Nucleus accumbens (tissue), 56 donors: ENCODE data around the gene TASP1.
"Not testable (repeated sequence)": the region's sequence is repeated elsewhere in the genome, so short reads cannot be mapped to it uniquely, and the experiment has no call there.

ENCODE experiments used
- DNase-seq, 56 donors: peaks; one replicate each; lab custom pipeline; 2025; lab: John Stamatoyannopoulos, UW

The TASP1 gene

GRCh38 chr20:13510837-13511488, 127.8 kb downstream of the TASP1 start:
- no peak for DNase-seq

- no peak for DNase-seq
Observed at GRCh38 chr20:13507646-13508045, 131.1 kb downstream of the TASP1 start.

DNA sequence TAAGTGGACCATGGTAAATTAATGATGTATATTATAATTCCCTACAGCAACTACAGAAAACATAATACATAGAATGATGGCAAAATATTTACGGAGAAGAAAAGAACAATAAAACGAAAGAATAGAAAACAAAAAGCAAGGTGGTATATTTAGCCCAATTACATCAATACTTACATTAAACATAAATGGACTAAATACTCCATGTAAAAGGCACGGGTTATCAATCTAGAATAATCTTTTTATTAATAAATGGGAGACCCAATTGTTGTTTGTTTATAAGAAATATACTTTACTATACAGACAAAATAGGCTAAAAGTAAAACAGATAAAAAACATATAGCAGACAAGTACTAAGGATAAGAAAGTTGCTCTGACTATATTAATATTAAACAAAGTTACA, 137.2 kb downstream of the TASP1 start:
- DNase-seq, result no peak

GRCh38 chr20:13494019-13494418, 144.7 kb downstream of the TASP1 start:
- no peak for DNase-seq

DNA sequence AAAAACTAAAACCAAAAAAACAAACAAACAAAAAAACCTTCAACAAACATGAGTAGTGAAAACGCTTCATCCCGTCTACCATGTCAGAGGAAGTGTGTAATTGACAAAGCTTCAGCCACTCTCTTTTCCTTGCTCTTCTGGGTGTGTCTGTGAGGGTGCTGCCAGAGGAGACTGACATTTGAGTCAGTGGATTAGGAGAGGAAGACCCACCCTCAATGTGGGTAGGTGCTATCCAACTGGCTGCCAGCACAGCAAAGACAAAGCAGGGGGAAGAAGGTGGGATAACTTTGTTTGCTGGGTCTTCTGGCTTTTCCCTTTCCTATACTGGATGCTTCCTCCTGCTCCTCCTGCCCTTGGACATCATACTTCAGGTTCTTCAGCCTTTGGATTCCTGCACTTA, 145.6 kb downstream of the TASP1 start:
- DNase-seq, result no peak

DNA sequence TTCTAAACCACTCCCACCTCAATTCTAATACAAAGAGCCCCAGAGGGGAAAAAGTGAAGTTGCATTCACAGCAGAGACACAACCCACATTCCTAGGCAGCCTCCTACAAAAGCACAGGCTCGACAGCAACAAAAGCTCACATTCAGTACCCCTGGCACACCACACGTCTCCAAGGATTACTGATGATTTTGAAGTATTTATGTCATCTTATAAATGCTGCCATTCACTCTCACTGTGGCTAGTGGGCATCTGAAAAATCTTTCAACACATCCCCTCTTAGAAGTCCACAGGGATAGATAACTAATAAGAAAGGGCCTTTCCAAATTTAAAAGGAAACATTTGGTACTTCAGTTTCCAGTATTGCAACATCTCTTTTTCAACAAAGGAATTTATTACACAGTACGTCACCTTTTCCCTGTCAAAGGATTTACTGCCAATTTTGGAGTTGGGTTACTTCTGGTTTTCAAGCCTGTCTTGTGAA, 146.7 kb downstream of the TASP1 start:
- DNase-seq, result peak in 2 of 56 donors; percentile 0 to 1

DNA sequence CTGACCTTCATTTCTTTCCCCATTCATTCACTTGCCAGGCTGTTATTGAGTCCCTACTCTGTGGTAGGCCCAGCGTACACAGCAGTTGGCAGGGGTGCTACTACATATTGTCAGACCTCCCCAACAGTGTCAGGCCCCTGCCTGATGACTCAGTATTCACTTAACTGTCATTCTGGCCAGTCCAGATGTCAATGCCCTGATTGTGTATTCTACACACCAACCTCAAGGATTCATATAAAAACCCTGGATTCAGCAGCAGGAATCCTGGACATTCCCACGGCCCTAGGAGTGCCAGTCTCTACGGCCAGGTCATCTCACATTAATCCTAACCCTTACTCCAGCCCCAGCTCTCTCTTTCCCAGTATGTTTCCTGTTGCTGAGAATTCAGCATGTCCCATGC, 151.5 kb downstream of the TASP1 start:
- DNase-seq, result no peak

DNA sequence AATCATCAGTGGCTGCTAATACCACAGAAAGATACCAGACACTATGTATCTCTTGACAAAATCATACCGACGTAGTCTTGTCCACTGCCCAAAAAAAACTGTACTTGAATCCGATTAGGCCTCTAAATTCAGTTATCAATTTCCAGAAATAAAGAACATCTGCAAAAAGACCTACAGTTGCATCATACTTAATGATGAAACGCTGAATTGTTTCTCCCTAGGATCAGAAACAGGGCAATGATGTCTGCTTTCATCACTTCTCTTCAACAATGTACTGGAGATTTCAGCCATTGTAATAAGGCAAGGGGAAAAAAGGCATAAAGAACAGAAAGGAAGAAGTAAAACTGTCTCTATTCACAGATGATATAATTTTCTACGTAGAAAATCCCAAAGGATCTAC, 152.0 kb downstream of the TASP1 start:
- DNase-seq, result no peak

DNA sequence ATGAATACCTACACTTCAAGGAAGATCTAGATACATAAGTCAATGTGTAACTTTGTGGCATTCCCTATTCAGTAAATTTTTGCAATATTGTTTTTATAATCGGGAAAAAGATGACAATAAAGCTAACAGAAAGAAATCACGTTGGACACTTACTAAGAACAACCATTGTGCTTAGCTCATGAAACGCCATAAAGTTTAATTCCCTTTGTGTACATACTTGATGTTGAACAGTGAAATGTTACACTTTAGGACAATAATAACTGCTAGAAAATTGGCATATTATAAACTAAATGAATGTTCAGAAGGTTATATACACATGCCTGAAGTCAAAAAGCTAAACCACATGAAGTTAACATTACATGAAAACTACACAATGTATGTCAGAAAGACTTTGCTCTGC, 153.2 kb downstream of the TASP1 start:
- no peak for DNase-seq

GRCh38 chr20:13485019-13485418, 153.7 kb downstream of the TASP1 start:
- not testable (repeated sequence) for DNase-seq

DNA sequence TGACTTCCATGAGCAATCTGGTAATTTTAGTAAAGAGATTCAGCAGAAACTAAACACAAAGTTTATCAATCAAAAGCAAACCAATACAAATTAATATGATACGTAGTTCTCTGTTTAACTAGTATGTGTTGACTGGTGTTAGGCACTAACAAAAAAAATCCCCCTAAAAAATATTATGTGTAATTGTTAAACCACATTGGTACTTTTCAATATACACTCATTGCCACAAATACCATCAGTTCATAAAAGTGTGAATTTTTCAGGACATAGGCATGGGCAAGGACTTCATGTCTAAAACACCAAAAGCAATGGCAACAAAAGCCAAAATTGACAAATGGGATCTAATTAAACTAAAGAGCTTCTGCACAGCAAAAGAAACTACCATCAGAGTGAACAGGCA, 155.3 kb downstream of the TASP1 start:
- DNase-seq, result not testable (repeated sequence)

DNA sequence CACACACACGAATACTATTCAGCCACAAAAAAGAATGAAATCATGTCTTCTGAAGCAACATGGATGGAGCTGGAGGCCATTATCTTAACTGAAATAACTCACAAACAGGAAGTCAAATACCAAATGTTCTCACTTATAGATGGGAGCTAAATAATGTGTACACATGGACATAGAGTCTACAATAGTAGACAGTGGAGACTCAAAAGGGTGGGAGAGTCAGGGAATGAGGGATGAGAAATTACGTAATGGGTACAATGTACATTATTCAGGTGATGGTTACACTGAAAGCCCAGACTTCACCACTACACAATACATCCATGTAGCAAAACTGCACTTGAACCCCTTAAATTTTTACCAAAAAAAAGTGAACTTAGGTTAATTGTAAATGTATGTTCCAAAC, 160.4 kb downstream of the TASP1 start:
- no peak for DNase-seq

GRCh38 chr20:13474467-13474866, 164.3 kb downstream of the TASP1 start:
- DNase-seq, result no peak

- no peak for DNase-seq
Observed at GRCh38 chr20:13469262-13469661, 169.5 kb downstream of the TASP1 start.

DNA sequence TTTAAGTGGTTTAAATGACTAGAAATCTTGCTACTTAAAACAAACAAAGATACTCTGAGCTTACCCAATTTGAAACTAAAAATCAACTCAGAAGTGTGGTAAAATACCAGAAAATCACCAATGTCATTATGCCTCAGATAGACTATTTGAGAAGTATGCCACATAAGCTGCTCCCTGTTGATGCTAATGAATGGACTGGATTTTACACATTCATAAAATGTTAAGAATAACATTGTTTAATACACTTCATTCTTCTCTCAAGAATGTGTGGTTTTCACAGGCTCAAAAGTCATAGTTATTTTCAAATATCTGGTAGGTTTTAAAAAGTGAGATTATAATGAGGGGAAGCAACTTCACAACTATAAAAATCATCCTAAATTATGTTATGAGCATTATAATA, 170.6 kb downstream of the TASP1 start:
- no peak for DNase-seq

- no peak for DNase-seq
Observed at GRCh38 chr20:13464702-13465101, 174.0 kb downstream of the TASP1 start.

GRCh38 chr20:13461849-13462458, 176.8 kb downstream of the TASP1 start:
- DNase-seq, result no peak

GRCh38 chr20:13458860-13459451, 179.8 kb downstream of the TASP1 start:
- no peak for DNase-seq

DNA sequence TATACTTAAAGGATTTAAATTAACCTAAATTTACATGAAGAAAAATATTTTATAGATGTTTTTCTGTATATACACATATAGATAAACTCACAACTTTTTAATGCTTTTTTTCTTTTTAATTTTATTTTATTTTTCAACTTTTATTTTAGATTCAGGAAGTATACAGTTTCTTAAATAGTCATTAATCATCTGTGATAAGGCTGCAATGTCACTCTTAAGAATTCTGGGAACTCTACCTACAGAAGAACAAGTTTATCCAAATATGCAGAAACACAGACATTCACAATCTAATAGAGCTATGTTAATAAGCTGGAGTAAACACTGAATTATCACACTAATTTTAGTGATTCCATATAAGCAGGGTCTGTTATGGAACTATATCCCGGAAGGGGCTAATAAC, 181.2 kb downstream of the TASP1 start:
- no peak for DNase-seq

GRCh38 chr20:13455713-13456112, 183.0 kb downstream of the TASP1 start:
- DNase-seq, result no peak

- DNase-seq, result no peak
Observed at GRCh38 chr20:13453367-13453766, 185.4 kb downstream of the TASP1 start.

DNA sequence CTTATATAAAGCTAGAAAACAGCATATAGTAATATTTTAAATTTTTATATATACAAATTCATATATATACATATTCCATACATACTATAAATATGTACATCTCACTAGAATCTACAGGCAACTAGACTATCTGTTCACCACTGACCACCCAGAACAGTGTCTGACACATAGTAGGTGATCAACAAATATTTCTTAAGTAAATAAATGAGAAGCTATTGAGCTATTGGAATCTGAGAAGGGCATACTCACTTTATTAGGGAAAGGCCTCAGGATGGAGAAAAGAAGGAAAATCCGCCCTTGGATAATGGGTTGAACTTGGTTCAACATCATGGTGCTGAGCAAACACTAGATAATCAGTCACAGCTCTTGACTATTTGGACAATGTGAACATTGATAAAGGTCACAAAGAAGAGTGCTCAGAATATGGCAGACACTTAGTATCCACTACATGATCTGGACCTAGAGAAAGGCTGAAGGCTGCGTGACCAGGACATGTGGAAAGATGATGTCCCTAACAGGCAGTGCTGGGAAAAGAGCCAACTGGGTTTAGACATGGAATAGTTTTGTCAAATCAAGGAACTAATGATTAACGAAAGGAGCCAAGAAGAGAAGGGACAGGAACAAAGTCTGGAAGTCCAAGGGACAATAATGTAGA, 186.1 kb downstream of the TASP1 start:
- no peak for DNase-seq
